ENCODE measurements around the gene NAT16. TPM values are rescaled to one million over a fixed set of nuclear protein-coding genes. Genes with fewer than 3 reads are reported as not detected.

Gene NAT16
- total and polyA plus RNA-seq, 2 donors (not counting 1 experiment from before 2014, with no cell fraction given), result not detected

GRCh38 chr7:101211501-101211900 is 31.4 kb upstream of the NAT16 start:
- Histone ChIP-seq H3K4me1 (ENCODE audit: control insufficient read depth in 2 of 2, insufficient read depth in 2 of 2, low read length in 2 of 2) (peaks cover 3 to 4% of the 10 kb centered on the region in 2 donors), H3K27me3 (replicated peaks in 1 of 4; ENCODE audit: control extremely low read depth in 1 of 4, control insufficient read depth in 3 of 4, insufficient read depth in 4 of 4, low read length in 3 of 4) (no peaks in the 10 kb centered on the region), H3K27ac (ENCODE audit: low read length in 2 of 2) (no peak overlapping the region), H2AFZ (ENCODE audit: insufficient read depth, low read depth, low read length, poor library complexity, severe bottlenecking) (no peak overlapping the region), H3K36me3 (replicated peaks in 1 of 2; ENCODE audit: control extremely low read depth in 1 of 2, control insufficient read depth in 1 of 2, extremely low read depth in 1 of 2, insufficient read depth in 2 of 2, low read length in 1 of 2) (peaks cover 0 to 23% of the 10 kb centered on the region in 2 experiments), H3K4me3 (ENCODE audit: control extremely low read depth in 1 of 5, extremely low read depth in 1 of 5, insufficient read depth in 1 of 5, low read depth in 2 of 5, low read length in 4 of 5) (no peak overlapping the region), H3K79me2 (ENCODE audit: control insufficient read depth, insufficient read depth, low read length) (no peaks in the 10 kb centered on the region), H3K9me3 (ENCODE audit: control extremely low read depth in 1 of 3, control insufficient read depth in 2 of 3, insufficient read depth in 1 of 3, low read length in 2 of 3) (no peaks in the 10 kb centered on the region), H3K4me2 (replicated peaks; ENCODE audit: low read depth, low read length, poor library complexity, severe bottlenecking) (no peak overlapping the region), H3K9ac (ENCODE audit: low read length) (no peak overlapping the region), H4K20me1 (ENCODE audit: control insufficient read depth, insufficient read depth, low read length, poor library complexity, severe bottlenecking) (no peaks in the 10 kb centered on the region)
- no peaks in the 10 kb centered on the region for H3K27me3 Mint-ChIP-seq
- CTCF ChIA-PET, result interaction anchor here (1.1 kb wide), 1 partner anchor 71 kb away, joined by 4 read pairs; no protein-coding TSS in a partner anchor
- no peaks in the 10 kb centered on the region for H3K9me3 Mint-ChIP-seq (ENCODE audit: insufficient read depth)
- TF ChIP-seq, protein P1, sequence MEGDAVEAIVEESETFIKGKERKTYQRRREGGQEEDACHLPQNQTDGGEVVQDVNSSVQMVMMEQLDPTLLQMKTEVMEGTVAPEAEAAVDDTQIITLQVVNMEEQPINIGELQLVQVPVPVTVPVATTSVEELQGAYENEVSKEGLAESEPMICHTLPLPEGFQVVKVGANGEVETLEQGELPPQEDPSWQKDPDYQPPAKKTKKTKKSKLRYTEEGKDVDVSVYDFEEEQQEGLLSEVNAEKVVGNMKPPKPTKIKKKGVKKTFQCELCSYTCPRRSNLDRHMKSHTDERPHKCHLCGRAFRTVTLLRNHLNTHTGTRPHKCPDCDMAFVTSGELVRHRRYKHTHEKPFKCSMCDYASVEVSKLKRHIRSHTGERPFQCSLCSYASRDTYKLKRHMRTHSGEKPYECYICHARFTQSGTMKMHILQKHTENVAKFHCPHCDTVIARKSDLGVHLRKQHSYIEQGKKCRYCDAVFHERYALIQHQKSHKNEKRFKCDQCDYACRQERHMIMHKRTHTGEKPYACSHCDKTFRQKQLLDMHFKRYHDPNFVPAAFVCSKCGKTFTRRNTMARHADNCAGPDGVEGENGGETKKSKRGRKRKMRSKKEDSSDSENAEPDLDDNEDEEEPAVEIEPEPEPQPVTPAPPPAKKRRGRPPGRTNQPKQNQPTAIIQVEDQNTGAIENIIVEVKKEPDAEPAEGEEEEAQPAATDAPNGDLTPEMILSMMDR (IDR thresholded peaks at IDR 0.05), result no peak
- no peak for TF ChIP-seq EZH2 (IDR thresholded peaks at IDR 0.05; ENCODE audit: borderline replicate concordance, insufficient read depth, low read depth, low read length, poor library complexity, severe bottlenecking)
- 96% methylated on average over 24 of the region's 24 CpGs for WGBS (ENCODE audit: insufficient coverage)
- ATAC-seq (ENCODE audit: low read depth), result no peak
- peaks cover 6% of the 10 kb centered on the region for H3K4me1 Mint-ChIP-seq
- H3K4me3 Mint-ChIP-seq, result no peak overlapping the region
- intact Hi-C loops (cut with micrococcal nuclease), result no loop called here
- no peak for DNase-seq
- no peak overlapping the region for H3K27ac Mint-ChIP-seq
- POLR2A ChIA-PET, result no interaction called here

GRCh38 chr7:101210143-101210542 is 30.1 kb upstream of the NAT16 start:
- no peaks in the 10 kb centered on the region for H3K27me3 Mint-ChIP-seq
- TF ChIP-seq, protein P1 (IDR thresholded peaks at IDR 0.05), result no peak
- TF ChIP-seq EZH2 (IDR thresholded peaks at IDR 0.05; ENCODE audit: borderline replicate concordance, insufficient read depth, low read depth, low read length, poor library complexity, severe bottlenecking), result no peak
- WGBS (ENCODE audit: insufficient coverage), result 97% methylated on average over 19 of the region's 19 CpGs
- no peaks in the 10 kb centered on the region for H3K27me3 ChIP-seq (replicated peaks in 1 of 4; ENCODE audit: control extremely low read depth in 1 of 4, control insufficient read depth in 3 of 4, insufficient read depth in 4 of 4, low read length in 3 of 4)
- no peak overlapping the region for H3K4me3 ChIP-seq (ENCODE audit: control extremely low read depth in 1 of 5, extremely low read depth in 1 of 5, insufficient read depth in 1 of 5, low read depth in 2 of 5, low read length in 4 of 5)
- H3K27ac ChIP-seq (ENCODE audit: low read length in 2 of 2), result no peak overlapping the region
- H3K4me2 ChIP-seq (replicated peaks; ENCODE audit: low read depth, low read length, poor library complexity, severe bottlenecking), result no peak overlapping the region
- H3K79me2 ChIP-seq (ENCODE audit: control insufficient read depth, insufficient read depth, low read length), result no peaks in the 10 kb centered on the region
- DNase-seq (no peak), ATAC-seq (ENCODE audit: low read depth) (no peak)
- H3K27ac Mint-ChIP-seq, result no peak overlapping the region
- H4K20me1 ChIP-seq (ENCODE audit: control insufficient read depth, insufficient read depth, low read length, poor library complexity, severe bottlenecking), result no peaks in the 10 kb centered on the region
- no peaks in the 10 kb centered on the region for H3K4me1 Mint-ChIP-seq
- no peak overlapping the region for H2AFZ ChIP-seq (ENCODE audit: insufficient read depth, low read depth, low read length, poor library complexity, severe bottlenecking)
- H3K9ac ChIP-seq (ENCODE audit: low read length), result no peak overlapping the region
- no peaks in the 10 kb centered on the region for H3K9me3 Mint-ChIP-seq (ENCODE audit: insufficient read depth)
- H3K36me3 ChIP-seq (replicated peaks in 1 of 2; ENCODE audit: control extremely low read depth in 1 of 2, control insufficient read depth in 1 of 2, extremely low read depth in 1 of 2, insufficient read depth in 2 of 2, low read length in 1 of 2), result peaks cover 0 to 21% of the 10 kb centered on the region in 2 experiments
- ChIA-PET CTCF (no interaction called here), POLR2A (no interaction called here)
- intact Hi-C loops (cut with micrococcal nuclease), result no loop called here
- no peaks in the 10 kb centered on the region for H3K9me3 ChIP-seq (ENCODE audit: control extremely low read depth in 1 of 3, control insufficient read depth in 2 of 3, insufficient read depth in 1 of 3, low read length in 2 of 3)
- H3K4me1 ChIP-seq (ENCODE audit: control insufficient read depth in 2 of 2, insufficient read depth in 2 of 2, low read length in 2 of 2), result no peaks in the 10 kb centered on the region
- H3K4me3 Mint-ChIP-seq, result no peak overlapping the region

Data from B cell (primary cell).